Uterus (tissue), 4 donors: ENCODE data around the gene ZFPM1. TPM values are rescaled to one million over a fixed set of nuclear protein-coding genes. Genes with fewer than 3 reads are reported as not detected.
A peak's percentile ranks its signal among the peaks of the same experiment; 100 is the strongest.

Source experiments
- DNase-seq, 2 donors: peaks; one replicate each; pipeline ENCODE4 v3.0.0-alpha.2; 2019 to 2020
- H3K27ac ChIP-seq, 2 donors: fragments of 200-600 bp; sonication (generic); 1 replicate in 1 of 2; 2 replicates in 1 of 2; pipeline ENCODE4 v1.5.1; 2016 to 2018
- H3K27me3 ChIP-seq, 2 donors: fragments of 200-600 bp; sonication (generic); one replicate each; pipeline ENCODE4 v1.5.1; 2018 to 2019; ENCODE audit warnings: control low read depth in 1 of 2
- H3K36me3 ChIP-seq, 2 donors: fragments of 200-600 bp; sonication (generic); one replicate each; pipeline ENCODE4 v1.5.1; 2019; ENCODE audit warnings: control low read depth in 1 of 2
- H3K4me1 ChIP-seq, 2 donors: fragments of 200-600 bp; sonication (generic); one replicate each; pipeline ENCODE4 v1.5.1; 2018 to 2019; ENCODE audit warnings: control low read depth in 1 of 2
- H3K4me3 ChIP-seq, 2 donors: fragments of 200-600 bp; sonication (generic); 1 replicate in 1 of 2; 2 replicates in 1 of 2; pipeline ENCODE4 v1.5.1; 2018 to 2019; ENCODE audit warnings: mild to moderate bottlenecking in 1 of 2
- H3K9me3 ChIP-seq, 2 donors: fragments of 200-600 bp; sonication (generic); one replicate each; pipeline ENCODE4 v1.5.1; 2019; ENCODE audit warnings: control low read depth in 1 of 2
- CTCF ChIP-seq, 4 experiments: fragments of 200-600 bp in 2 of 4; fragments of 450-650 bp in 2 of 4; sonication (generic) in 2 of 4; IDR thresholded peaks; one replicate each; pipeline ENCODE4 v1.5.1; 2016 to 2019; ENCODE audit warnings: antibody characterized with exemption in 4 of 4, mild to moderate bottlenecking in 2 of 4, moderate library complexity in 1 of 4
- POLR2A ChIP-seq, 2 donors: fragments of 450-650 bp; IDR thresholded peaks; one replicate each; pipeline ENCODE4 v1.6.1; 2016; ENCODE audit warnings: antibody characterized with exemption in 2 of 2, mild to moderate bottlenecking in 1 of 2, moderate library complexity in 1 of 2
- intact Hi-C: fragments of 100-400 bp; cut with DNase I; formaldehyde crosslinking; loops from one replicate; pipeline ENCODE4 v1.15.1; 2023; ENCODE audit warnings: low total_unique reads
- total RNA-seq, 4 donors: library from RNA; depleted of rRNA in 3 of 4; stranded (reverse); fragments of >200 nt in 3 of 4; gene quantifications; one replicate each; pipeline versions ENCODE4 v1.1.0 to v1.2.4, GENCODE V29; 2014 to 2023
- donor health status: DM: yes; HTN: yes; CAD: no.

The ZFPM1 gene
- total RNA-seq, 4 donors from 2014 or later, result under 0.01 to 6.9 (median 0.77) TPM

- no peak overlapping the region for H3K27ac ChIP-seq
- H3K4me3 ChIP-seq, result no peak overlapping the region
- no peaks in the 10 kb centered on the region for H3K36me3 ChIP-seq
- no peaks in the 10 kb centered on the region for H3K27me3 ChIP-seq
- peak; percentile 41 to 45 for DNase-seq
- intact Hi-C loops, result loop anchor here (5.0 kb wide), 1 partner anchor 119 kb away; no protein-coding TSS in a partner anchor
- TF ChIP-seq CTCF (IDR thresholded peaks at IDR 0.05) (peak; percentile 63 to 70 (median 66)), POLR2A (IDR thresholded peaks at IDR 0.05) (no peak)
- H3K4me1 ChIP-seq, result no peaks in the 10 kb centered on the region
- H3K9me3 ChIP-seq, result no peaks in the 10 kb centered on the region
Observed at GRCh38 chr16:88561485-88562359, 108.6 kb downstream of the ZFPM1 start.

GRCh38 chr16:88566158-88566557, 113.1 kb downstream of the ZFPM1 start:
- TF ChIP-seq CTCF (IDR thresholded peaks at IDR 0.05) (no peak), POLR2A (IDR thresholded peaks at IDR 0.05) (no peak)
- Histone ChIP-seq H3K9me3 (no peaks in the 10 kb centered on the region), H3K36me3 (no peaks in the 10 kb centered on the region), H3K27me3 (no peaks in the 10 kb centered on the region), H3K4me1 (peaks cover 0 to 2% of the 10 kb centered on the region in 2 donors), H3K4me3 (no peak overlapping the region), H3K27ac (no peak overlapping the region)
- intact Hi-C loops, result no loop called here
- no peak for DNase-seq

GRCh38 chr16:88568710-88569613, 115.9 kb downstream of the ZFPM1 start:
- intact Hi-C loops, result no loop called here
- TF ChIP-seq POLR2A (IDR thresholded peaks at IDR 0.05) (no peak), CTCF (IDR thresholded peaks at IDR 0.05) (no peak)
- peak overlapping the region; percentile 77 for H3K27ac ChIP-seq

GRCh38 chr16:88569614-88569984, 116.5 kb downstream of the ZFPM1 start:
- intact Hi-C loops, result no loop called here
- DNase-seq, result peak in 1 of 2 donors; percentile 34
- no peaks in the 10 kb centered on the region for H3K27me3 ChIP-seq
- peaks cover 0 to 8% of the 10 kb centered on the region in 2 donors for H3K4me1 ChIP-seq
- H3K9me3 ChIP-seq, result no peaks in the 10 kb centered on the region
- no peaks in the 10 kb centered on the region for H3K36me3 ChIP-seq
- peak overlapping the region; percentile 77 for H3K27ac ChIP-seq
- no peak for TF ChIP-seq POLR2A (IDR thresholded peaks at IDR 0.05)
- no peak for TF ChIP-seq CTCF (IDR thresholded peaks at IDR 0.05)
- peak overlapping the region; percentile 49 to 66 for H3K4me3 ChIP-seq

More at GRCh38 chr16:88568710-88569613, 115.9 kb downstream of the ZFPM1 start:
- Histone ChIP-seq H3K27me3 (no peaks in the 10 kb centered on the region), H3K4me1 (peaks cover 0 to 8% of the 10 kb centered on the region in 2 donors), H3K36me3 (no peaks in the 10 kb centered on the region), H3K4me3 (peak overlapping the region; percentile 49 to 66), H3K9me3 (no peaks in the 10 kb centered on the region)
- no peak for DNase-seq
